ENCODE measurements around the gene GMPPB.

DNA sequence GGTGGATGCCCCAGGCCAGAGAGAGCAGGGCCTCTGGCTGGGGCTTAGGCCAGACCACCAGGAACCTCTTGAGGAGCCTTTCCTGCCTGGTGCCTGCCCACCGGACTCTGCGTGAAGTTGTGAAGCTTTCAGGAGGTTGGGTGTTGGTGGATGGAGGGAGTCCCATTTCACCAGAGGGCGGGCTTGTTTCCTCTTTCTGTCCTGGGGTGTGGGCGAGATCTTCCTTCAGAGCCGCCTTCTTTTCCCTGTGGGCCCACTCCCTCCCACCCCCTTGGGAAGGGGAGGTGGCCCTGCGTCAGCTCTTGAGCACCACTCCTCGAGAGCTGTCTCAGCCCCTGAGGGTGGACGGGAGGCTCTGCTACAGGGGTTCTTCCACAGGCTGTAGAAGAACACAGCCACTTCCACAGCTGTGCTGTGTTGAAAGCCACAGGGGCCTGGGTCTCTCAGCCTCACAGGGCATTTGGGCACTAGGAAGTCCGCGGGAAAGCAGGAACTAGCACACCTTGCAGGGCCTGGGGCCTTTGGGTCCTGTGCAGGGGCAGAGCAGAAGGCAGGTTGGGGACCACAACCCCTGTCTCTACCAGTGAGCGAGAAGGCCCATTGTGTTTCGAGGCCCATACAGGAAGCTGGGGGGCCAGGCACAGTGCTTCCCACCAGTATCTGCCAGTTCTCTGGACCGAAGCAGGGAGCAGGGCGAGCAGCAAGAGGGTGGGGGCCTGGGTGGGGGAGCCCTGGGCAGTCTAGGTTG lies 6.4 kb downstream of the GMPPB start:
- TF ChIP-seq, protein P1, sequence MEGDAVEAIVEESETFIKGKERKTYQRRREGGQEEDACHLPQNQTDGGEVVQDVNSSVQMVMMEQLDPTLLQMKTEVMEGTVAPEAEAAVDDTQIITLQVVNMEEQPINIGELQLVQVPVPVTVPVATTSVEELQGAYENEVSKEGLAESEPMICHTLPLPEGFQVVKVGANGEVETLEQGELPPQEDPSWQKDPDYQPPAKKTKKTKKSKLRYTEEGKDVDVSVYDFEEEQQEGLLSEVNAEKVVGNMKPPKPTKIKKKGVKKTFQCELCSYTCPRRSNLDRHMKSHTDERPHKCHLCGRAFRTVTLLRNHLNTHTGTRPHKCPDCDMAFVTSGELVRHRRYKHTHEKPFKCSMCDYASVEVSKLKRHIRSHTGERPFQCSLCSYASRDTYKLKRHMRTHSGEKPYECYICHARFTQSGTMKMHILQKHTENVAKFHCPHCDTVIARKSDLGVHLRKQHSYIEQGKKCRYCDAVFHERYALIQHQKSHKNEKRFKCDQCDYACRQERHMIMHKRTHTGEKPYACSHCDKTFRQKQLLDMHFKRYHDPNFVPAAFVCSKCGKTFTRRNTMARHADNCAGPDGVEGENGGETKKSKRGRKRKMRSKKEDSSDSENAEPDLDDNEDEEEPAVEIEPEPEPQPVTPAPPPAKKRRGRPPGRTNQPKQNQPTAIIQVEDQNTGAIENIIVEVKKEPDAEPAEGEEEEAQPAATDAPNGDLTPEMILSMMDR (IDR thresholded peaks at IDR 0.05; ENCODE audit: low read length), result no peak
- TF ChIP-seq EZH2 (optimal IDR thresholded peaks at IDR 0.05; ENCODE audit: low read depth, low read length) (no peak), EZH2phosphoT487 (IDR thresholded peaks at IDR 0.05; ENCODE audit: low read length) (no peak)

All from MM.1S (cell line).